Measurements from ENCODE around the gene NSL1.
"Not testable (repeated sequence)": the region's sequence is repeated elsewhere in the genome, so short reads cannot be mapped to it uniquely, and the experiment has no call there.

Gene NSL1

DNA sequence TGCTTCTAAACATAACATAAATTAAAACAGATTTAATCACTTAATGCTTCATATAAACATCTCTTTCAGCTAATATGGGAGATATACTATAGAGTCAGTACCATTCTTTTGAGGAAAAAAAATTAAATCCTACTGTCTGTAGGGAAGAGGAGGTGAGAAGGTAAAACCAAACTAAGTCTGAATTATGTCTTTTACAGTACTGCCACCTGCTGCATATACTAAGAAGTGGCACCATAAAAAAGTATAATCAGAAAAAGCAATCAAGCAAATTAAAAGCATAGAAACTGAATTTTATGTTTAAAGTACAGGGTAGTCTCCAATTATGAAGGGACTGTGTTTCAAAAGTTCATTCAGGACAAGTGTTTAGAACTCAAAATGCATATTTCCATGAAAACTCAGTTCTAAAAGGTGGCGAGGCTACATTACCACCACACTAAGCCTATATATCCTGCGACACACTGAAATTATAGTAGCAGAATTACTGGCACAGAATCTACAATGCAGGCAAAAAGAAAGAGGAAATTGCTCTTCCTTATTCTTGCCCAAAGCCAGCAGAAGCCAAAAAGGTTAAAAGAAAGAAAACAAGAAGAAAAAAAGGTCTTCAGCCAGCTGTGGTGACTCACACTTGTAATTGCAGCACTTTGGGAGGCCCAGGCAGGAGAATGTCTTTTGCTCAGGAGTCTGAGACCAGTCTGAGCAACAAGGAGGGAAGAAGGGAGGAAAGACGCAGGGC, 9.0 kb downstream of the NSL1 start:
- DNase-seq (ENCODE audit: low spot score), result no peak

DNA sequence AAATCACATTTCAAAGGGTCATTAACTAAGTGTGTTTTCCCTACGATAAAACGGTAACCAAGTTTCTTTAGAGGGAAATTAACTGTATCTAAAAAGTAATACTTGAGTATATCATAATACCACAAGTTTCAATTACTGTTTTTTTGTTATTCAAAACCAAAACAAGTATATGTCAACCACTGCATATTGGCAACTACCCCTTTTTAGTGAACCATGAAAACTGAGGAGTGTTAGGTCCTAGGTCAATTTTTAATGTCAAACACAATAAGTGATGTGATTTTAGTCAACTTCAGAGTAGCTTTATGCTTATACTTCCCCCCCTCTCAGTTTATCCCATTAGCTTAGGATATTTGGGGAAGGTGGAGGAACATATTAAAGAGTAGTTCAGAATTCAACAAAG, 10.4 kb downstream of the NSL1 start:
- DNase-seq (ENCODE audit: low spot score), result no peak

DNA sequence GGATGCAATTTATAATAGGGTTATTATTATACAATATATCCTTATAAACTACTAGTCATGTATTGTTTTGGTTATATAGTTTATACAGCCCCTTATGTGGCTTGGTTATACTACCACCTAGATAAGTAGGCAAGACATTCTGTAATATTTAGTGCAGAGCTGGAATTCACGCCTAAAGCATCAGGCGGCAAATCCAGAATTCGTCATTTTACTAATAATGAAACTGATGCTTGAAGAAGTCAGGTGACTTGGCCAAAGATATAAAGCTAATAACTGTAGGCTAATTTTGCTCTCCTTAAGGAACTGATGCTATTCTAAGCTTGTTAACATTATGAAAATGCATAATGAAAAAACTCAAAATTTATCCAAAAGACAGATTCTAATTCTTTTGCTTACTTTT, 10.8 kb downstream of the NSL1 start:
- DNase-seq (ENCODE audit: low spot score), result no peak

DNA sequence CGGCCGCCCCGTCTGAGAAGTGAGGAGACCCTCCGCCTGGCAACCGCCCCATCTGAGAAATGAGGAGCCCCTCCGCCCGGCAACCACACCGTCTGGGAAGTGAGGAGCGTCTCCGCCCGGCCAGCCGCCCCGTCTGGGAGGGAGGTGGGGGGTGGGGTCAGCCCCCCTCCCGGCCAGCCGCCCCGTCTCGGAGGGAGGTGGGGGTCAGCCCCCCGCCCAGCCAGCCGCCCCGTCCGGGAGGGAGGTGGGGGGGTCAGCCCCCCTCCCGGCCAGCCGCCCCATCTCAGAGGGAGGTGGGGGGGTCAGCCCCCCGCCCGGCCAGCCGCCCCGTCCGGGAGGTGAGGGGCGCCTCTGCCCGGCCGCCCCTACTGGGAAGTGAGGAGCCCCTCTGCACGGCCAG, 12.5 kb downstream of the NSL1 start:
- not testable (repeated sequence) for DNase-seq (ENCODE audit: low spot score)

DNA sequence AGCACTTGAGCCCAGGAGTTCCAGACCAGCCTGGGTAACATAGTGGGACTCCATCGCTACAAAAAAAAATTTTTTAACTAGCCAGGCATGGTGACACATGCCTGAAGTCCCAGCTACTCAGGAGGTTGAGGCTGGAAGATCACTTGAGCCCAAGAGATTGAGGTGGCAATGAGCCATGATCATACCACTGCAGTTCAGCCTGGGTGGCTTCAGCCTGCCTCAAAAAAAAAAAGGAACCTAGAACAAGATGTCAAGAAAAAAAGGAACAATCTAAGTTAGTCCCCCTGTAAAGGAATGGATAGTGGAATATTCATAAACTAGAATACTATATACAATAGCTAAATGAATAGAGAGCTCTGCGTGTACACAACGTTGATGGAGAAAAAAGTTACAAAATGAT, 14.4 kb downstream of the NSL1 start:
- DNase-seq (ENCODE audit: low spot score), result no peak

DNA sequence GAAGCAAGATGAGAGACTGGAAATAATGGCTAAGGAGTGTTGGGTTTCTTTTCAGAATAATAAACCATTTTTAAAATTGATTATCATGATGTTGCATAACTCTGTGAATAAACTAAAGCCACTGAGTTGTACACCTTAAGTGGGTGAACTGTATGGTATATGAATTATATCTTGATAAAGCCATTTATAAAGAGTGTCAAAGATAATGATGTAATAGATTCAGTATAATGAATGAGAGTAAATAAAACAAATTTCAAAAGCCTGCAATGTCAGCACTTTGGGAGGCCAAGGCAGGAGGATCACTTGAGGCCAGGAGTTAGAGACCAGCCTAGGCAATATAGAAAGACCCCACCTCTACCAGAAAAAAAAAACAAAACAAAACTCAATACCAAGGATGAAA, 16.3 kb downstream of the NSL1 start:
- DNase-seq (ENCODE audit: low spot score), result no peak

DNA sequence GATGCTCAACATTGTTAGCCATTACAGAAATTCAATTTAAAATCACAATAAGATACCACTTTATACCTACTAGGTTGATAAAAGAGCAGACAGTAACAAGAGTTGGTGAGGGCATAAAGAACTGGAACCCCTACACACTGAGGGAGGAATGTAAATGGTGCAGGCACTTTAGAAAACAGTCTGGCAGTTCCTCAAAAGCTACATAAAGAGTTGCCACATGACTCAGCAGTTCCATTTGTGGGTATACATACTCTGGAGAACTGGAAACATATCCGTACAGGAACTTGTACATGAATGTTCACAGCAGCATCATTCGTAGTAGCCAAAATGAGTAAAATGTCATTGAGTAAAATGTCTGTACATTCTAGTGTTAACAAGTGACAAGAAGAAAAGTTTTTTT, 17.0 kb downstream of the NSL1 start:
- DNase-seq (ENCODE audit: low spot score), result no peak

DNA sequence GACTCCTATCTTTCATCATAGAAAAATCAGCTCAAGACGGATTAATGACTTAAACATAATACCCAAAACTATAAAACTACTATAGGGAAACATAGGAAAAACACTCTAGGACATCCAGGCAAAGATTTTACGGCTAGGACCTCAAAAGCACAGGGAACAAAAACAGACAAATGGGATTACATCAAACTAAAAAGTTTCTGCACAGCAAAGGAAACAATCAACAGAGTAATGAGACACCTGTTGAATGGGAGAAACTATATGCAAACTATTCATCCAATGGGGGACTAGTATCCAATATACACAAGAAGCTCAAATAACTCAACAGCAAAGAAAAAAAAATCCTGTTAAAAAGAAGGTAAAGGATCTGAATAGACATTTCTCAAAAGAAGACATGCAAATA, 18.6 kb downstream of the NSL1 start:
- DNase-seq (ENCODE audit: low spot score), result no peak

DNA sequence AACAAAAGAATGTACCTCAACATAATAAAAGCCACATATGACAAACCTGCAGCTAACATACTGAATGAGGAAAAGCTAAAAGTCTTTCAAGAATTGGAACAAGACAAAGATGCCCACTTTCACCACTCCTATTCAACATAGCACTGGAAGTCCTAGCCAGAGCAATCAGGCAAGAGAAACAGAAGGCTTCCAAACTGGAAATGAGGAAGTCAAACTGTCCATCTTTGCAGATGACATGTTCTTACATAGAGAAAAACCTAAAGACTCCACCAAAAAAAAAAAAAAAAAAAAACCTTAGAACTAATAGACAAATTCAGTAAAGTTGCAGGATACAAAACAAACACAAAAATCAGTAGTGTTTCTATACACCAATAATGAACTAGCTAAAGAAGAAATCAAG, 20.2 kb downstream of the NSL1 start:
- DNase-seq (ENCODE audit: low spot score), result no peak

DNA sequence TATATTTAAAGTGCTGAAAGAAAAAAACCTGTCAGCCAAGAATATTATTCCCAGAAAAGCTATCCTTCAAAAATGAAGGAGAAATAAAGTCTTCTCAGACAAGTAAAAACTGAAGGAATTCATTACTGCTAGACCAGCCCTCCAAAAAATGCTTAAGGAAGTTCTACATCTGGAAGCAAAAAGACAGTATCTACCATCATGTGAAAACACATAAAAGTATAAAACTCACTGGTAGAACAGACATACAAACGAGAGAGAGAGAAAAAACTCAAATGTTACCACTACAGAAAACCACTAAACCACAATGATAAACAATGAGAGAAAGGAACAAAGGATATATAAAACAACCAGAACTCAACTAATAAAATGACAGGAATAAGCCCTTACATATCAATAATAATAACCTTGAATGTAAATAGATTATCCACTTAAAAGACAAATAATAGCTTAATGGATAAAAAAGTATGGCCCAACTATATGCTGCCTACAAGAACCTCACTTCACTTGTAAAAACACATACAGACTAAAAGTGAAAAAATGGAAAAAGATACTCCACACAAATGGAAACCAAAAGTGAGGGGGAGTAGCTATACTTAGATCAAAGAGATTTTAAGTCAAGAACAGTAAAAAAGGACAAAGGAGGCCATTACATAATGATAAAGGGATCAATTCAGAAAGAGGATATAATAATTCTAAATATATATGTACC, 22.0 kb downstream of the NSL1 start:
- DNase-seq (ENCODE audit: low spot score), result no peak

DNA sequence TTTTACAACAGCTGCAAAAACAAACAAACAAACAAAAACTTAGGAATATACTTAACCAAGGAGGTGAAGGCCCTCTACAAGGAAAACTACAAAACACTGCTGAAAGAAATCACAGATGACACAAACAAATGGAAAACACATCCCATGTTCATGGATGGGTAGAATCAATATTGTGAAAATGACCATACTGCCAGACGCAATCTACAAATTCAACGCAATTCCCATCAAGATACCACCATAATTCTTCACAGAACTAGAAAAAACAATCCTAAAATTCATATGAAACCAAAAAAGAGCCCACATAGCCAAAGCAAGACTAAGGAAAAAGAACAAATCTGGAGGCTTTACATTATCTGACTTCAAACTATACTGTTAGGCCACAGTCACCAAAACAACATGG, 24.8 kb downstream of the NSL1 start:
- DNase-seq (ENCODE audit: low spot score), result not testable (repeated sequence)

DNA sequence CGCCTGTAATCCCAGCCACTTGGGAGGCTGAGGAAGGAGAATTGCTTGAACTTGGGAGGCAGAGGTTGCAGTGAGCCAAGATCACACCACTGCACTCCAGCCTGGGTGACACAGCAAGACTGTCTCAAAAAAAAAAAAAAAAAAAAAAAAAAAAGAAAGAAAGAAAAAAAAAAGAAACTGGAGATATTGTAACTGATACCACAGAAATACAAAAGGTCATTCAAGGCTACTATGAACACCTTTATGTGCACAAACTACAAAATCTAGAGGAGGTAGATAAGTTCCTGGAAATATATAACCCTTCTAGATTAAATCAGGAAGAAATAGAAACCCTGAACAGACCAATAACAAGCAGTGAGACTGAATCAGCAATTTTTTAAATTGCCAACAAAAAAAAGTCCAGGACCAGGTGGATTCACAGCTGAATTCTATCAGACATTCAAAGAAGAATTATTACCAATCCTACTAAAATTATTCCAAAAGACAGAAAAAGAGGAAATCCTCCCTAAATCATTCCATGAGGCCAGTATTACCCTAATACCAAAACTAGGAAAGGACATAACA, 26.8 kb downstream of the NSL1 start:
- not testable (repeated sequence) for DNase-seq (ENCODE audit: low spot score)

DNA sequence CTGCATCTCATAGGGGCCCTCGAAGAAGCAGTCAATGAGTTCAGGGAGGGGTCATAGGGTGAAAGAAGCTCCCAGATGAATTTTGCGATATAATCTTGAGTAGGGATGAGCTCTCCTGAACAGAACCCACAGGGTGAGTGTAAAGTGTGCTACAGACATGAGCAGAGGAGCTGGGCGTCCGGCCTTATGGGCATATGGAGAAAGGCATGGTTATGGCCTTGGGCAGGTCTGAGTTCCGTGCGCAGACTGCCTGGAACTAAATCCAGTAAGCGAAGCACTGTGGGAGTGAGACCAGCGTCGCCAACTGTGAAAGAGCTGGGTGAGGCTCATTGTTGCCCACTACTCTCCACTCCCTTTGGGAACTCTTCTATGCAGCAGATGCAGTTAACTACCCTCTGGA, 28.7 kb downstream of the NSL1 start:
- DNase-seq (ENCODE audit: low spot score), result no peak

DNA sequence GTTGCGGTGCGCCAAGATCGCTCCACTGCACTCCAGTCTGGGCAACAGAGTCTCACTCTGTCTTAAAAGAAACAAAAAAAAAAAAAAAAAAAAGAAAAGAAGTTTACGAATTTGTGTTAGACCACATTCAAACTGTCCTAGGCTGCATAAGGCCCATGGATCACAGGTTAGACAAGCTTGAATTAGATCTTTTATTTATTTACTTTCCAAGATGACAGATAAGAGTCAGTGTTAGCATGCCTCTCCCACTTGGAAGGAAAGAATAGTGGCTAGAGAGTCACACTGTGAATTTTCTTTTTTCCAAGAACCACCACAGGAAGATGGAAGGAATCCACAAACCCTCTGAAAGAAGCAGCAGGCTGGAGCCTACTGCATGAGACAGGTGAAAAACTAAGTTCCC, 29.3 kb downstream of the NSL1 start:
- DNase-seq (ENCODE audit: low spot score), result no peak

DNA sequence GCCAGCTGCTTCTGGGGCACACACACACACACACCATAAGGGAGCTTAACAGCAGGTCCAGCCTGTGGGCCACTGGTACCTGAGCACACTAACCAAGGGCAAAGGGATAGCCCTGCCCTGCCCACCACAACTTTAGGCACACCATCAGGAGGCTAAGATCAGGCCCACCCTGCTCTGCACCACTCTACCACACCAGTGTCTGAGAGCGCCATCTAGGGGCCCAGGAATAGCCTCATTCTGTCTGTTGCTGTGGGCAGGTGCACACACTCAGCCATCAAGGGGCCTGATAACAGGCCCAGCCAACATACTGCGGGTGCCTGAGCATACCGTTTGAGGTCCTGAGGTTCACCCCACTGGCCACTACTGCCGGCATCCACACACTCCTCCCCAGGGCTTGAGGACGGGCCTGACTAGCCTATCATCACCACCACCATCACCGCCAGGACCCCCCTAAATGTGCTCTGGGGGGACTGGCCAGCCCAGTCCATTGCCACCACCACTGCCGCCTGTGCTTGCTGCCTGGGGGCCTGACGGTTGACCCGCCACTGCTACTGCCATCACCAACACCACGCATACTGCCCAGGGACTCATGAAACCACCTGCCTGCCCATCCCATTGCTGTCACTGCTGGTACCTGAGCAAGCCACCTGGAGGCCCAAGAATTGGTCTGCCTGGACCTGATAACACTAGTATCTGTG, 31.3 kb downstream of the NSL1 start:
- no peak for DNase-seq (ENCODE audit: low spot score)

DNA sequence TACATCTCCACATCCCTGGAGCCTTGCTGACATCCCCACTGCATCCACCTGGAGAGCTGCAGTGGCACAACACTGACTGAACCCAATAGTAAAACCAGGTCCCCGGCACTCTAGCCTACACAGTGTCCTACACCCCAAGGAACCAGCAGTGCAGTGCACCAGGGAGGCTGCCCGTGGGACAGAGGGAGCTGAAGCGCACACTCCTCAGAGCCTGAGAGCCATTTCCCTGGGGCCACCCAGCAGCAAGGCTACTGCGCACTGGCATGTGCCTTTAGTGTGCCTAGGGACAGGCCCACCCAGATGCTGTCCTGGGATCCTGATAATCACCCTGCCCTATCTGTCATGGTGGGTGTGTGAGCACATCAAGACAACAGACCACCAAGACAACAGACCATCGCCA, 31.9 kb downstream of the NSL1 start:
- DNase-seq (ENCODE audit: low spot score), result no peak

DNA sequence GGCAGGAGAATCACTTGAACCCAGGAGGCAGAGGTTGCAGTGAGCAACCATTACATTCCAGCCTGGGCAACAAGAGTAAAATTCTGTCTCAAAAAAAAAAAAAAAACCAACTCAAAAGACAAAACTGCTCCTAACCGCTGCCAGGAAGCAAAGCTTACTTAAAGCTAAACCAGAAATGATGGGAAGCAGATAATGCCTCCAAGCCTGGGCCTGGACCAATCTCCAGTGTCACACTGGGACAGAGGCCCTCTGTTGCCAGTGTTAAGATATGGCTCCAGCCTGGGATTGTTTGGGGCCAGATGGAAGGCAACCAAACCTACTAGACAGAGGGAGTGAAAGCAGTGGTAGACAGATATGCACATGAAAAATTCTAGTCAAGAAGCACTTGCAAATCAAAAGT, 36.9 kb downstream of the NSL1 start:
- no peak for DNase-seq (ENCODE audit: low spot score)

DNA sequence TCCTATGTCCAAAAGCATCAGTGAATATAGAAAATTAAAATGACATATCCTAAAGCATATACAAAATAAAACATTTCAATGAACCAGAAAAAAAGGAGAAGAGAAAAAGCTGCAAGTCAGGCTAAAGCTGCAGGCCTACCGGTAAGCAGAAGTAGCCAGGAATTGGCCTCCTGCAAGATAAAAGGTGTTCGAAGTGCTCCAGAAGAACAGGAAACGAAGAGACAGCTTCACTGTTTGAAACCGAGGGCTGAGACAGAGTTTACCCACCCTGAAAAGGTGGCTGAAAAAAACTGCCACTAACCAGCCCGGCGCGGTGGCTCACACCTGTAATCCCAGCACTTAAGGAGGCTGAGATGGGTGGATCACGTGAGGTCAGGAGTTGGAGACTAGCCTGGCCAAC, 37.4 kb downstream of the NSL1 start:
- no peak for DNase-seq (ENCODE audit: low spot score)

DNA sequence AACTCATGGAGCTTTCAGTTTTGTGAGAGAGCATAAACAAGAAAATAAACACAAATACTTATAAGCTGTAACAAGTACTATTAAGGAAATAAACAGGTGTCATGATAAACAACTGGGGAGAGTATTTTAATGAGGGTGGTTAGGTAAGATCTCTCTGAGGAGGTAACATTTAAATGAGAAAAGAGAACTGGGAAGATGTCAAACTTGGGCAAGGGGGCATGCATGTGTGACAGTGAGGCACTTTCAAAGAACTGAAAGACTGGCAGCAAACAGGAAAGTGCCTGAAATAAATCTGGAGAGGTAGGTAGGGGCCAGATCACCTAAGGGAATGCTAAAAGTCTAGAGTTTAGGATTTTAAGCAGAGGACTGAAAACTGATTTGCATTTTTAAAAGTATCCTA, 37.8 kb downstream of the NSL1 start:
- no peak for DNase-seq (ENCODE audit: low spot score)

DNA sequence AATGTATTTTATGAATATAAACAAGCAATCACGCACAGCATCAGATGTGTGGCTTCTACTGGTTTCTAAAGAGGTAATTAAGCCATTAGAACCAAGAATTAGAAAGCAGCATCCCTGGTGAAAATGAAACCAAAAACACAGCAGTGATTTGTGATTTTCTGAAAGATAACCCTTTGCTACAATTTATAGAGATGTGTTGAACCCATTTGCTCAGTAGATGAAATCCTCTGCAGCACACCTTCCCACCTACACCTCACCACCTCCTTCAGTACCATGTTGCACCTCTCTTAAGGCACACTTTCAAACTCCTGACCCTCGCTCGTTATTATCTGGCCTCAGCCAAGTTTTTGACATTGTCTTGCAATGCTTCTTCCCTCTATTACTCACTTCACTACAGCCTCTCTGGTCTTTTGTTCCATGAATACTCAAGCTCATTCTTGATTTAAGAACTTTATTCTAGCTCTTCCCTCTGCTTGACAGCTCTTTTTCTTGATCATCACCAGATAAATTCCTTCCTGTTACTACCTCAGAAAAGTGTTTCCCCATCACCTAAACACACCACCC, 38.6 kb downstream of the NSL1 start:
- no peak for DNase-seq (ENCODE audit: low spot score)

DNA sequence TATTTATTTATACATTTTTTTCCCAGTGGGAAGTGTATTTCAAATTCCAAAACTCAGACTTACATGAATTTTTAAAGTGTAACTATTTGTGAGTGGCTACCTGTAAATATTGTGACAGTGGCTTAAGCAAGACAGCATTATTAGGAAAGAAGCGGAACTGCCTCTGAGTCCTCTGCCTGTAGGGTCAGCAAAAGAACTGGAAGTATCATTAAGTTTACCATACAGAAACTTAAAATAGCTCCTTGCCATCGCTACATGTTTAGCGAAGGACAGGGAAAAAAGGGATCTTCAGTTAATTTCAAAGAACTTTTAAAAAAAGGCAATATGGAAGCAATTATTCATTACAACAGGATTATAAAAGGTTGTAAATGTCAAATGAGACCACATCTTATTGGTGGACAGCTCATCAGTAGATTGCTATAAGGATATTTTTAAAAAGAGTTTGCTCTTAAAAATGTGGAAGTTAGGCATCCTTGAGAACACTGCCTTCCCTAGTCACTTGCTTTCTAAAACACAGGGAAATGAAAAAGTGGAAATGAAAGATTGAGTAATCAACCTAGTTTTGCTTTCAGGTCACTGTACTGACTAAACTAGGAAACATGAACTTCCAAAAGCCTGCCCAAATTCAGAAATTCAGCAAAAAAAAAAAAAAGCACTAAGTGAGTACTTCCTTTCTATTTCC, 39.2 kb downstream of the NSL1 start:
- DNase-seq (ENCODE audit: low spot score), result no peak

Data from left forelimb (tissue), 1 donor.